Measurements from ENCODE around the gene TPR. TPM values are rescaled to one million over a fixed set of nuclear protein-coding genes. Genes with fewer than 3 reads are reported as not detected.

Gene TPR
- total and polyA plus RNA-seq, 2 of the 8 experiments (the other 6 are each of a cell fraction or from before 2014, with no cell fraction given), result 57.1 to 102 TPM

DNA sequence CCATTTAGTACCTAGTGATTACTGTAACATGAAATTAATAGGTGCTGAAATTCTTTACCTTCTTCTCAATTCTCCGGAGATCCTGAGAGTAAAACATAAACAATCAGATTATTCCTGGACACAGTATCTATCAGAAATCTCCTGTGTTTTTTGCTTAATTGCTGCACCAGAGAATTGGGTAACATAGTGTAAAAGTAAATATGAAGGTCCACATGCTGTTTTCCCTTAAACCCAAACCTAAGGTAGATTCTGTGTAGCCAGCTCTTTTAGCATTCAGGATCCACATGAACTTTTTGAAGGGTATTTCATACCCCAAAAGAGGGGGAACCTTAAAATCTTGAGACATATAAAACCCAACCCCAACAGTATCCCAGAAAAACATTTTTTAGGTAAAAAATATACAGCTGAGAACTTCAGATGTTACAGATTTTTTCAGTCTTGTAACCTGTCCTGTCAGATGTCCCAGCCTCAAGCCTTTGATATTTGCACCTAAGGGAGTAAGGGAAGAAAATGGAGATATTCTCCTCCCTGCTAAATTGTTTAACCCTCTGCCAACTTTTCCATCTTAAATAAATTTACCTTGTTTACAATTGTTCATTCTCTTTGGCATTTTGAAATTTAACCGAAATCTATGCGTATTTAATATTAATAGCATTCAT, 11.8 kb upstream of the TPR start:
- 96% methylated on average over 3 of the region's 3 CpGs; no CpG with 5 or more reads in 1 of the 2 experiments for WGBS, 2 experiments (ENCODE audit: extremely low coverage in 1 of 2, insufficient coverage in 1 of 2, insufficient read length in 1 of 2, insufficient replicate concordance in 2 of 2, low coverage in 1 of 2, low lambda C conversion rate in 2 of 2, missing lambda C conversion rate in 1 of 2)
- no peak overlapping the region for H2BK20ac ChIP-seq (ENCODE audit: low read length)
- H3K56ac ChIP-seq (replicated peaks; ENCODE audit: insufficient read length, low read depth, low read length), result no peak overlapping the region
- H3K4me3 ChIP-seq (ENCODE audit: extremely low read depth in 1 of 4, insufficient read depth in 2 of 4, low read depth in 3 of 4, low read length in 4 of 4), result no peak overlapping the region
- FAIRE-seq (no peak), DNase-seq (ENCODE audit: low read depth in 1 of 2, low spot score in 2 of 2) (no peak)
- H2BK15ac ChIP-seq (ENCODE audit: low read length), result no peak overlapping the region
- H3K27me3 ChIP-seq (replicated peaks in 1 of 4; ENCODE audit: control insufficient read depth in 3 of 4, extremely low read depth in 1 of 4, insufficient read depth in 3 of 4, low read length in 3 of 4), result no peaks in the 10 kb centered on the region
- no peak overlapping the region for H3K18ac ChIP-seq (ENCODE audit: extremely low read depth, low read length)
- H2AFZ ChIP-seq (ENCODE audit: low read length), result no peak overlapping the region
- H4K8ac ChIP-seq (ENCODE audit: extremely low read depth, insufficient read depth, low read length), result no peak overlapping the region
- H3K79me2 ChIP-seq (ENCODE audit: control insufficient read depth in 1 of 2, insufficient read depth in 2 of 2, low read length in 2 of 2), result no peaks in the 10 kb centered on the region
- H3K79me1 ChIP-seq (ENCODE audit: low read depth, low read length), result no peaks in the 10 kb centered on the region
- no peak overlapping the region for H3K4ac ChIP-seq (replicated peaks; ENCODE audit: insufficient read length, low read depth, low read length)
- H3K4me1 ChIP-seq (replicated peaks in 1 of 4; ENCODE audit: control insufficient read depth in 3 of 4, insufficient read depth in 4 of 4, low read length in 3 of 4), result no peaks in the 10 kb centered on the region
- no peak overlapping the region for H2AK5ac ChIP-seq (ENCODE audit: low read depth, low read length)
- H3K27ac ChIP-seq (ENCODE audit: low read depth, low read length), result no peak overlapping the region
- POLR2A ChIA-PET (ENCODE audit: partially characterized antibody), result no interaction called here
- H4K20me1 ChIP-seq (replicated peaks in 1 of 2; ENCODE audit: control insufficient read depth in 1 of 2, insufficient read depth in 2 of 2, low read length in 2 of 2), result no peaks in the 10 kb centered on the region
- H3K36me3 ChIP-seq (ENCODE audit: control insufficient read depth in 2 of 4, insufficient read depth in 4 of 4, low read length in 3 of 4), result peaks cover 2 to 65% (median 16%) of the 10 kb centered on the region in 4 experiments; a peak in 6 of 8 replicates
- no peaks in the 10 kb centered on the region for H3K9me3 ChIP-seq (ENCODE audit: insufficient read depth in 2 of 2, low read depth in 1 of 2, low read length in 1 of 2)
- H4K91ac ChIP-seq (replicated peaks; ENCODE audit: insufficient read length, low read length), result no peak overlapping the region
- CTCF ChIA-PET (ENCODE audit: partially characterized antibody), result no interaction called here
- TF ChIP-seq SP1 (IDR thresholded peaks at IDR 0.05; ENCODE audit: low read depth, low read length), result no peak
- no peak for TF ChIP-seq KDM5A (IDR thresholded peaks at IDR 0.05; ENCODE audit: low read length)
- no peak for TF ChIP-seq SP2 (IDR thresholded peaks at IDR 0.05; ENCODE audit: low read length)
- no peak for TF ChIP-seq SRF (IDR thresholded peaks at IDR 0.05; ENCODE audit: low read depth, low read length)
- no peak for TF ChIP-seq GABPA (IDR thresholded peaks at IDR 0.05; ENCODE audit: borderline replicate concordance, insufficient read depth, low read length)
- no peak for TF ChIP-seq RAD21 (IDR thresholded peaks at IDR 0.05 in 1 of 2, conservative IDR thresholded peaks at IDR 0.05 in 1 of 2; ENCODE audit: low read depth in 2 of 2, low read length in 2 of 2)
- TF ChIP-seq TCF12 (IDR thresholded peaks at IDR 0.05; ENCODE audit: low read depth, low read length), result no peak
- no peak for TF ChIP-seq TAF7 (optimal IDR thresholded peaks at IDR 0.05; ENCODE audit: borderline replicate concordance, low read depth, low read length)
- no peak for TF ChIP-seq SP4 (IDR thresholded peaks at IDR 0.05; ENCODE audit: low read length)
- no peak overlapping the region for H3K23ac ChIP-seq (ENCODE audit: insufficient read length)
- H2BK5ac ChIP-seq (ENCODE audit: low read depth, low read length), result no peak overlapping the region
- no peak overlapping the region for H2BK120ac ChIP-seq (replicated peaks; ENCODE audit: low read depth, low read length)
- no peak overlapping the region for H3K9ac ChIP-seq (replicated peaks in 1 of 4; ENCODE audit: extremely low read depth in 1 of 4, low read depth in 3 of 4, low read length in 3 of 4)
- no peak overlapping the region for H3K14ac ChIP-seq (ENCODE audit: insufficient read length)
- no peaks in the 10 kb centered on the region for H3K23me2 ChIP-seq (ENCODE audit: low read depth, low read length)
- H2BK12ac ChIP-seq (ENCODE audit: low read depth, low read length), result no peak overlapping the region
- H4K5ac ChIP-seq (ENCODE audit: insufficient read length, low read depth, low read length), result no peak overlapping the region
- no peak overlapping the region for H3K4me2 ChIP-seq (ENCODE audit: insufficient read depth in 1 of 2, low read depth in 2 of 2, low read length in 2 of 2)
